H1 (cell line): Measurements from ENCODE around the gene MACF1. TPM values are rescaled to one million over a fixed set of nuclear protein-coding genes. Genes with fewer than 3 reads are reported as not detected.
"Not testable (repeated sequence)": the region's sequence is repeated elsewhere in the genome, so short reads cannot be mapped to it uniquely, and the experiment has no call there.

Experiments
- CTCF ChIA-PET: fragments of 300-600 bp; sonication (Branson Sonifier 250); formaldehyde crosslinking; loops from one replicate; lab custom pipeline; 2021; ENCODE audit not compliant: partially characterized antibody; lab: Charles Lee
- POLR2A ChIA-PET: fragments of 300-600 bp; sonication (Branson Sonifier 250); formaldehyde crosslinking; loops from one replicate; lab custom pipeline; 2021; ENCODE audit warnings: inconsistent platforms; ENCODE audit not compliant: partially characterized antibody; lab: Charles Lee
- DNase-seq, 2 experiments: peaks; one replicate each; pipeline versions ENCODE4 v3.0.0 to v3.0.0-alpha.2; 2010 to 2022; ENCODE audit warnings: low spot score in 2 of 2, low read depth in 1 of 2, mixed read lengths in 1 of 2
- FAIRE-seq: peaks from 2 replicates; lab custom pipeline; 2011; peaks lifted over from hg19 to GRCh38; lab: Jason Lieb, UNC
- H2AFZ ChIP-seq: 2 replicates; pipeline ENCODE4 v1.8.1; 2012; ENCODE audit warnings: low read length, inconsistent platforms
- H2AK5ac ChIP-seq: 2 replicates; pipeline ENCODE4 v1.6.1; 2013; ENCODE audit warnings: low read depth, low read length
- H2BK120ac ChIP-seq: replicated peaks from 2 replicates; pipeline ENCODE3; 2013; ENCODE audit warnings: low read depth, low read length, inconsistent platforms
- H2BK12ac ChIP-seq: 2 replicates; pipeline ENCODE4 v1.6.1; 2013; ENCODE audit warnings: low read depth, low read length
- H2BK15ac ChIP-seq: 2 replicates; pipeline ENCODE4 v1.6.1; 2013; ENCODE audit warnings: low read length
- H2BK20ac ChIP-seq: 2 replicates; pipeline ENCODE4 v1.6.1; 2013; ENCODE audit warnings: low read length
- H2BK5ac ChIP-seq: 2 replicates; pipeline ENCODE4 v1.6.1; 2013; ENCODE audit warnings: low read depth, low read length
- H3K14ac ChIP-seq: 2 replicates; pipeline ENCODE4 v1.6.1; 2013; ENCODE audit warnings: inconsistent platforms; ENCODE audit not compliant: insufficient read length
- H3K18ac ChIP-seq: 2 replicates; pipeline ENCODE4 v1.6.1; 2013; ENCODE audit warnings: low read length; ENCODE audit errors: extremely low read depth
- H3K23ac ChIP-seq: 2 replicates; pipeline ENCODE4 v1.6.1; 2013; ENCODE audit warnings: inconsistent platforms; ENCODE audit not compliant: insufficient read length
- H3K23me2 ChIP-seq: 2 replicates; pipeline ENCODE4 v1.6.1; 2013; ENCODE audit warnings: low read depth, low read length
- H3K27ac ChIP-seq: 2 replicates; pipeline ENCODE4 v1.6.1; 2011; ENCODE audit warnings: low read depth, low read length, inconsistent platforms
- H3K27me3 ChIP-seq, 4 experiments: replicated peaks in 1 of 4; 1 replicate in 1 of 4; 2 replicates in 3 of 4; pipeline versions ENCODE4 v1.6.1 to v1.8.1; 2011 to 2013; ENCODE audit warnings: low read length in 3 of 4, mild to moderate bottlenecking in 3 of 4, inconsistent platforms in 2 of 4, mixed read lengths in 2 of 4, moderate library complexity in 1 of 4; ENCODE audit not compliant: control insufficient read depth in 3 of 4, insufficient read depth in 3 of 4; ENCODE audit errors: extremely low read depth in 1 of 4
- H3K36me3 ChIP-seq, 4 experiments: 2 replicates each; pipeline versions ENCODE4 v1.6.1 to v1.8.1; 2011 to 2013; ENCODE audit warnings: mild to moderate bottlenecking in 4 of 4, low read length in 3 of 4, moderate library complexity in 2 of 4, control low read depth in 1 of 4, inconsistent platforms in 1 of 4; ENCODE audit not compliant: insufficient read depth in 4 of 4, control insufficient read depth in 2 of 4
- H3K4ac ChIP-seq: replicated peaks from 2 replicates; pipeline ENCODE3; 2013; ENCODE audit warnings: low read length, low read depth, mixed read lengths, inconsistent platforms; ENCODE audit not compliant: insufficient read length
- H3K4me1 ChIP-seq, 4 experiments: replicated peaks in 1 of 4; 1 replicate in 1 of 4; 2 replicates in 3 of 4; pipeline versions ENCODE4 v1.6.1 to v1.8.1; 2011 to 2013; ENCODE audit warnings: low read length in 3 of 4, inconsistent platforms in 2 of 4, mixed read lengths in 1 of 4; ENCODE audit not compliant: insufficient read depth in 4 of 4, control insufficient read depth in 3 of 4
- H3K4me2 ChIP-seq, 2 experiments: 2 replicates each; pipeline versions ENCODE4 v1.6.1 to v1.8.1; 2011 to 2013; ENCODE audit warnings: low read depth in 2 of 2, low read length in 2 of 2, control low read depth in 1 of 2, inconsistent platforms in 1 of 2, mild to moderate bottlenecking in 1 of 2; ENCODE audit not compliant: insufficient read depth in 1 of 2
- H3K4me3 ChIP-seq, 4 experiments: fragments of 200-600, 300-600 bp in 1 of 4; sonication (generic), shearing (Covaris generic), sonication (Bioruptor Twin) in 1 of 4; 2 replicates each; pipeline versions ENCODE4 v1.5.1 to v1.8.1; 2011 to 2016; ENCODE audit warnings: low read length in 4 of 4, low read depth in 3 of 4, control low read depth in 2 of 4, inconsistent platforms in 2 of 4, mild to moderate bottlenecking in 2 of 4, mixed read lengths in 1 of 4, moderate library complexity in 1 of 4; ENCODE audit not compliant: insufficient read depth in 2 of 4; ENCODE audit errors: extremely low read depth in 1 of 4
- H3K56ac ChIP-seq: replicated peaks from 2 replicates; pipeline ENCODE3; 2013; ENCODE audit warnings: low read depth, mild to moderate bottlenecking, mixed read lengths, low read length, inconsistent platforms; ENCODE audit not compliant: insufficient read length
- H3K79me1 ChIP-seq: 2 replicates; pipeline ENCODE4 v1.6.1; 2013; ENCODE audit warnings: low read depth, low read length, control low read depth
- H3K79me2 ChIP-seq, 2 experiments: 2 replicates each; pipeline versions ENCODE4 v1.6.1 to v1.8.1; 2012 to 2013; ENCODE audit warnings: low read length in 2 of 2, mild to moderate bottlenecking in 2 of 2, inconsistent platforms in 1 of 2; ENCODE audit not compliant: insufficient read depth in 2 of 2, control insufficient read depth in 1 of 2
- H3K9ac ChIP-seq, 4 experiments: replicated peaks in 1 of 4; 1 replicate in 1 of 4; 2 replicates in 3 of 4; pipeline versions ENCODE4 v1.6.1 to v1.8.1; 2011 to 2013; ENCODE audit warnings: low read depth in 3 of 4, low read length in 3 of 4, control low read depth in 2 of 4, mild to moderate bottlenecking in 2 of 4, moderate library complexity in 2 of 4, inconsistent platforms in 1 of 4; ENCODE audit errors: extremely low read depth in 1 of 4
- H3K9me3 ChIP-seq, 2 experiments: 2 replicates each; pipeline versions ENCODE4 v1.6.1 to v1.8.1; 2012 to 2013; ENCODE audit warnings: mild to moderate bottlenecking in 2 of 2, moderate library complexity in 2 of 2, control low read depth in 1 of 2, inconsistent platforms in 1 of 2, low read depth in 1 of 2, low read length in 1 of 2, mixed read lengths in 1 of 2; ENCODE audit not compliant: insufficient read depth in 2 of 2
- H4K20me1 ChIP-seq, 2 experiments: replicated peaks in 1 of 2; 2 replicates each; pipeline versions ENCODE3 to v1.8.1; 2011 to 2013; ENCODE audit warnings: inconsistent platforms in 2 of 2, low read length in 2 of 2, mild to moderate bottlenecking in 1 of 2; ENCODE audit not compliant: insufficient read depth in 2 of 2, control insufficient read depth in 1 of 2
- H4K5ac ChIP-seq: 2 replicates; pipeline ENCODE4 v1.6.1; 2013; ENCODE audit warnings: low read length, low read depth, mixed read lengths, inconsistent platforms; ENCODE audit not compliant: insufficient read length
- H4K8ac ChIP-seq: 2 replicates; pipeline ENCODE4 v1.8.0; 2013; ENCODE audit warnings: mild to moderate bottlenecking, moderate library complexity, low read length, inconsistent platforms; ENCODE audit not compliant: insufficient read depth; ENCODE audit errors: extremely low read depth
- H4K91ac ChIP-seq: replicated peaks from 2 replicates; pipeline ENCODE3; 2013; ENCODE audit warnings: low read length, mixed read lengths, inconsistent platforms; ENCODE audit not compliant: insufficient read length
- whole genome bisulfite sequencing, 2 experiments: shearing (Covaris generic) in 1 of 2; methylation state at CpG; one replicate each; pipeline versions ENCODE4 v1.1.6 to v1.1.7; 2013 to 2015; ENCODE audit warnings: low lambda C conversion rate in 2 of 2, mixed read lengths in 2 of 2, inconsistent platforms in 1 of 2, low coverage in 1 of 2, missing lambda C conversion rate in 1 of 2; ENCODE audit not compliant: insufficient replicate concordance in 2 of 2, insufficient coverage in 1 of 2, insufficient read length in 1 of 2; ENCODE audit errors: extremely low coverage in 1 of 2, missing lambda C conversion rate in 1 of 2; 5-methylcytosine and 5-hydroxymethylcytosine counted together
- polyA plus RNA-seq, 7 experiments: library from polyadenylated mRNA; depleted of rRNA in 3 of 7; stranded (reverse) in 5 of 7; unstranded in 2 of 7; fragments of >200 nt in 5 of 7; fragments of 200-250 nt in 2 of 7; gene quantifications; 1 replicate in 5 of 7; 2 replicates in 1 of 7; 4 replicates in 1 of 7; pipeline versions ENCODE4 v1.2.1 to v1.2.3, GENCODE V29; 2011 to 2013; ENCODE audit warnings: missing spikeins in 2 of 7, mixed read lengths in 2 of 7
- total RNA-seq: library from RNA; stranded (reverse); fragmentation: NEBNext Ultra II Directional; extraction: Animal tissue kit (Norgen Biotek cat#: 25700); gene quantifications from 2 replicates; pipeline ENCODE4 v1.2.1, GENCODE V29; 2021

The MACF1 gene
- total and polyA plus RNA-seq, 2 of the 8 experiments (the other 6 are each of a cell fraction or from before 2014, with no cell fraction given), result 59.8 to 285 TPM

DNA sequence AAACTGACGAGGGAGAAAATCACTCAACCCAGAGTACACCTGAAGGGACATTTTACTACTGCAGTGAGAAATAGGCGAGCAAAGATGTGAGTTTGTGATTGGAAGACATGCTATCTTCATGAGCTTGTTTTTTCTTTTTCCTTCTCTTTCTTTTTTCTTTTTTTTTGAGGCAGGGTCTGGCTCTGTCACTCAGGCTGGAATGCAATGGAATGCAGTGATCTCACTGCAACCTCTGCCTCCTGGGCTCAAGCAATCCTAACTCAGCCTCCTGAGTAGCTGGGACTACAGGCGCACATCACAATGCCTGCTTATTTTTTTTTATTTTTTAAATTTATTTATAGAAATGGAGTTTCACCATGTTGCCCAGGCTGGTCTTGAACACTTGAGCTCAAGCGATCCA is 312.3 kb downstream of the MACF1 start:
- FAIRE-seq, H4K8ac ChIP-seq, H3K79me1 ChIP-seq, H3K4me1 ChIP-seq, H2BK120ac ChIP-seq, H2BK5ac ChIP-seq, H3K9ac ChIP-seq, H3K4me2 ChIP-seq, H3K14ac ChIP-seq, POLR2A ChIA-PET, H3K27ac ChIP-seq, H3K18ac ChIP-seq, H3K4ac ChIP-seq, H3K9me3 ChIP-seq, DNase-seq, H3K79me2 ChIP-seq, H2AFZ ChIP-seq, H2BK15ac ChIP-seq, H3K23ac ChIP-seq, H4K5ac ChIP-seq, H3K36me3 ChIP-seq, H2BK12ac ChIP-seq, H2AK5ac ChIP-seq, H4K20me1 ChIP-seq, H3K56ac ChIP-seq, H3K23me2 ChIP-seq, H3K4me3 ChIP-seq, H4K91ac ChIP-seq, H2BK20ac ChIP-seq: not testable (repeated sequence)
- CTCF ChIA-PET, result interaction anchor here (0.6 to 0.7 kb wide), 3 partner anchors 22 to 300 kb away, joined by 3 to 4 read pairs (median 3); no protein-coding TSS in a partner anchor
- H3K27me3 ChIP-seq, result peaks cover 3 to 11% (median 8%) of the 10 kb centered on the region in 4 experiments; a peak in 5 of 7 replicates
- WGBS, 2 experiments, result 100% methylated on average over 3 of the region's 4 CpGs; no CpG with 5 or more reads in 1 of the 2 experiments

DNA sequence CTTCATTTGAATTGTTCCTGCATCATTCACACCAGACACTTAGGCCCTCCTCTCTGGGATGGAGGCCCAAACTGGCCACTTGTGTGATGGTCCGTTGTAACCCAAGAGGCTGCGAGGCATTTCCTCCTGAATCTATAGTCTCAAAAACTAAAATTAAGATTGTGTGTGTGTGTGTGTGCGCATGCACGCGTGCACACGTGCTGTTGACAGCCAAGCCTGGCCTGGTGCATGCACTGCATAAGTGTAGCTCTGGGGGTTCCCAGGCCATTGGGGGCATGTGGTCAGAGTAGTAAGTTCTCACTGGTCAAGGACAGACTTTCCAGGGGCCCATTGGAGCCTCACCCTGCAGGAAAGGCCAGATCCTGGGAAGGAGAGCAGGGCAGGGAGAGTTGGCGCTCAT is 313.4 kb downstream of the MACF1 start:
- not testable (repeated sequence) for FAIRE-seq
- 88% methylated on average over 6 of the region's 7 CpGs; no CpG with 5 or more reads in 1 of the 2 experiments for WGBS, 2 experiments

More for the DNA sequence above, 313.4 kb downstream of the MACF1 start:
- POLR2A ChIA-PET, H2AK5ac ChIP-seq, H2BK12ac ChIP-seq, H3K4me2 ChIP-seq, H3K4ac ChIP-seq, H3K23ac ChIP-seq, H4K20me1 ChIP-seq, H3K79me2 ChIP-seq, H2BK15ac ChIP-seq, H3K23me2 ChIP-seq, H3K56ac ChIP-seq, H3K14ac ChIP-seq, H3K79me1 ChIP-seq, H2BK5ac ChIP-seq, H3K27ac ChIP-seq, H3K9me3 ChIP-seq, H2AFZ ChIP-seq, H3K4me3 ChIP-seq, H4K8ac ChIP-seq, H2BK120ac ChIP-seq, H4K5ac ChIP-seq, H2BK20ac ChIP-seq, CTCF ChIA-PET, H4K91ac ChIP-seq, H3K36me3 ChIP-seq, H3K4me1 ChIP-seq, H3K18ac ChIP-seq, DNase-seq, H3K9ac ChIP-seq: not testable (repeated sequence)
- peaks cover 3 to 11% (median 8%) of the 10 kb centered on the region in 4 experiments; a peak in 5 of 7 replicates for H3K27me3 ChIP-seq
